ENCODE results near the gene ASGR2.

- TF ChIP-seq CTCF (IDR thresholded peaks at IDR 0.05) (no peak), POLR2A (IDR thresholded peaks at IDR 0.05) (no peak)
Measured at GRCh38 chr17:7081341-7082062, 33.1 kb downstream of the ASGR2 start.

Measured in Peyer's patch (tissue), 4 donors.